ENCODE measurements around the gene CYGB. TPM values are rescaled to one million over a fixed set of nuclear protein-coding genes. Genes with fewer than 3 reads are reported as not detected.

CYGB gene
- total RNA-seq, 1 donor from 2014 or later: 34.3 TPM

DNA sequence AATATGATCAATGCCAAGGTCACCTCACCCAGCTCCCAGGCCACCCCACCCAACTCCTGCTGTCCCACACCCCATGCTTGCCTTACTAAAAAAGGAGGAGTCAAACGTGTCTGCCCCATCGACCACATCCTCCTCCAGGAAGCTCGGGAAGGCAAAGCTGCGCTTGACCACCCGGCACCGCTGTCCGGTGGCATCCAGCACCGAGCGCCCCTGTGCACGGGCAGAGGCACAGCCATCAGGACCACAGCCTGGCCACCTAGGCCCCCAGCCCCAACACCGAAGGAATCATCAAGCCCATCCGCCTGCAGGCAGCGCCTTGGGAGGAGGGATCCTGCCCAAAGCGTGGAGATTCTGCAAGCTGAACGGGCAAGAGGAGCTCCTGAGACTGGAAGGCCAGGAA lies 59.9 kb downstream of the CYGB start:
- H3K27ac ChIP-seq: no peak overlapping the region
- no peak for DNase-seq
- no peak overlapping the region for H3K4me3 ChIP-seq
- TF ChIP-seq, protein P1, sequence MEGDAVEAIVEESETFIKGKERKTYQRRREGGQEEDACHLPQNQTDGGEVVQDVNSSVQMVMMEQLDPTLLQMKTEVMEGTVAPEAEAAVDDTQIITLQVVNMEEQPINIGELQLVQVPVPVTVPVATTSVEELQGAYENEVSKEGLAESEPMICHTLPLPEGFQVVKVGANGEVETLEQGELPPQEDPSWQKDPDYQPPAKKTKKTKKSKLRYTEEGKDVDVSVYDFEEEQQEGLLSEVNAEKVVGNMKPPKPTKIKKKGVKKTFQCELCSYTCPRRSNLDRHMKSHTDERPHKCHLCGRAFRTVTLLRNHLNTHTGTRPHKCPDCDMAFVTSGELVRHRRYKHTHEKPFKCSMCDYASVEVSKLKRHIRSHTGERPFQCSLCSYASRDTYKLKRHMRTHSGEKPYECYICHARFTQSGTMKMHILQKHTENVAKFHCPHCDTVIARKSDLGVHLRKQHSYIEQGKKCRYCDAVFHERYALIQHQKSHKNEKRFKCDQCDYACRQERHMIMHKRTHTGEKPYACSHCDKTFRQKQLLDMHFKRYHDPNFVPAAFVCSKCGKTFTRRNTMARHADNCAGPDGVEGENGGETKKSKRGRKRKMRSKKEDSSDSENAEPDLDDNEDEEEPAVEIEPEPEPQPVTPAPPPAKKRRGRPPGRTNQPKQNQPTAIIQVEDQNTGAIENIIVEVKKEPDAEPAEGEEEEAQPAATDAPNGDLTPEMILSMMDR (IDR thresholded peaks at IDR 0.05): no peak
- ATAC-seq: no peak
- no peaks in the 10 kb centered on the region for H3K27me3 ChIP-seq
- no peaks in the 10 kb centered on the region for H3K4me1 ChIP-seq
- no peaks in the 10 kb centered on the region for H3K9me3 ChIP-seq
- intact Hi-C loops (cut with DNase I): no loop called here
- H3K36me3 ChIP-seq: peaks cover 34% of the 10 kb centered on the region

Other genes starting within 250 kb of the CYGB start
- gene QRICH2, start 229.4 kb downstream of the CYGB start, total RNA-seq: 3.4 TPM
- 60.2 TPM for gene PRPSAP1, start 183.8 kb downstream of the CYGB start, total RNA-seq
- 8.5 TPM for gene SPHK1, start 153.1 kb downstream of the CYGB start, total RNA-seq
- 19.3 TPM for gene UBE2O, start 84.6 kb downstream of the CYGB start, total RNA-seq
- gene AANAT, start 70.1 kb downstream of the CYGB start, total RNA-seq: not detected
- 46.4 TPM for gene RHBDF2, start 36.3 kb downstream of the CYGB start, total RNA-seq
- 7.7 TPM for gene PRCD, start 2.3 kb upstream of the CYGB start, total RNA-seq
- 24.5 TPM for gene ST6GALNAC2, start 48.2 kb upstream of the CYGB start, total RNA-seq
- gene ST6GALNAC1, start 106.0 kb upstream of the CYGB start, total RNA-seq: 14.1 TPM
- gene MXRA7, start 173.3 kb upstream of the CYGB start, total RNA-seq: 159 TPM
- 29.6 TPM for gene JMJD6, start 188.9 kb upstream of the CYGB start, total RNA-seq
- 31.6 TPM for gene METTL23, start 189.1 kb upstream of the CYGB start, total RNA-seq
- gene SRSF2, start 199.6 kb upstream of the CYGB start, total RNA-seq: 145 TPM
- gene MFSD11, start 200.4 kb upstream of the CYGB start, total RNA-seq: 32.3 TPM

Data from upper lobe of right lung (tissue), 1 donor.